ENCODE data around the gene SSNA1. TPM values are rescaled to one million over a fixed set of nuclear protein-coding genes. Genes with fewer than 3 reads are reported as not detected.
A peak's percentile ranks its signal among the peaks of the same experiment; 100 is the strongest.
"Not testable (repeated sequence)": the region's sequence is repeated elsewhere in the genome, so short reads cannot be mapped to it uniquely, and the experiment has no call there.

Gene SSNA1
- polyA plus RNA-seq, 10 donors, result 38.2 to 72.0 (median 49.6) TPM

DNA sequence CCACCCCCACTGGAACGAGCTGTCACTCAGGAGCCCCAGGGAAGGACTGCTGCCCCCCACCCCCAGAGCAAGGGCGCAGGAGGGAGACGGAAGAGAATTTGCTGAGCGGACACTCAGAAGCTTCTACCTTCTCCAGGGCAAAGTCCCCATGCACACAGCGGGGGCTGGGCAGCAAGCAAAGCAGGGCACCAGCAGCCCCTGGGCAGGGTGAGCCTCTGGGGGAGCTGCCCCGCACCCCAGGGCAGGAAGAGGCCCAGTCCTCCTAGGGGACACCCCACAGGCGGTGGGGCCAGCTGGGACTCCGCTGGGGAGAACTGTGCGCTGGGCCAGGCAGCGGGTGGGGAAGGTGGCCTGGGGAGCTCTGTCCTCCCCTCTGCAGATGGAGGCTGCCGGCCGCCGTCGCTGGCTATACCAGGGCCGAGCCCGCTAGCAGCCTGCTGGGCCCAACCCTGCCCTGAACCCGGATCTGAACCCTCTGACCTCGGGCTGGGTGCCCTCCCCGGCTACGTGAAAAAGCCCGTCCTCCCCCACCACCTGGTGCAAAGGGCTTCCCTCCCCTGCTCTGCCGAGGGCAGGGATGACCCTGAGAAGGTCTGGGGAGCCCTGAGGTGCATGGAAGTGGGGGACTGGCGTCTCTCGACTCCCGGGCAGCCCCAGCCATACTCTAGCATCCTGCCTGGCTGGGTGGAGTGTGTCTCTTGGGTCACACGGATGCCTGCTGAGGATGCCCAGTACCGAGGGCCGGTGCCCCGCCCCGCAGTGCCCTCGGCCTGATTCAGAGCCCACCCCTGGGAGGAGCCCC is 41.6 kb downstream of the SSNA1 start:
- DNase-seq, result no peak

DNA sequence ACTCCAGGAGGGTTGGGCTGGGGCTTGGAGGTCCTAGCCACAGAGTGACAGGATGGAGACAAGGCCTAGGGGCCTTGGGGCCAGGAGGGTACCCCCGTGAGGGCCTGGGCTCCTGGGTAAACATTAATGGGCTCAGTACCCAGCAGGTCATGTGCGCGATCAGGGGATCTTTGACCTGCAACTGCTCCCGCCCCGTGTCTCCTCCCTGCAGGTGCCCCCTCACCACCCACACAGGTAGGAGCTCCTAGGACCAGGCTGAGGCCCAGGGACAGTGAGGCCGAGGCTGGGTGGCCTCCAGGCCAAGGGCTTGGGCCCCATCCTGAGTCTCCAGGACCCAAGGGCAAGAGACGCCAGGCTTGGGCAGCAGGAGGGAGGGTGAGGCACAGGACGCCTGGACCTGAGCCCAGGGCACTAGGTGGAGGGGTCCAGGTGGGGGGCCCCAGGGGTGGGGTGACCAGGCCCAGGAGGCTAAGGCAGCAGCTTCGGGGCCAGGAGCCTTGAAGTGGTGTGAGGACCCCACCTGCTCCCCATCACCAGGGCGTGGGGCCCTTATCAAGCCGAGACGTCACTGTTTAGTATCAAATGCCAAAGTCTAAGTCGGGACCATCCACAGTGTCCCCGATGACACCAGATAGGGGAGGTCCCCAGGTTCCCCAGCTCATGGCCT is 42.4 kb downstream of the SSNA1 start, which contains the start of gene SLC34A3:
Gene SLC34A3, plus strand, starts transcription at position 197 of the 667 bp plus-strand sequence. CDS start 802 bp downstream, outside the sequence.
- DNase-seq, result no peak

DNA sequence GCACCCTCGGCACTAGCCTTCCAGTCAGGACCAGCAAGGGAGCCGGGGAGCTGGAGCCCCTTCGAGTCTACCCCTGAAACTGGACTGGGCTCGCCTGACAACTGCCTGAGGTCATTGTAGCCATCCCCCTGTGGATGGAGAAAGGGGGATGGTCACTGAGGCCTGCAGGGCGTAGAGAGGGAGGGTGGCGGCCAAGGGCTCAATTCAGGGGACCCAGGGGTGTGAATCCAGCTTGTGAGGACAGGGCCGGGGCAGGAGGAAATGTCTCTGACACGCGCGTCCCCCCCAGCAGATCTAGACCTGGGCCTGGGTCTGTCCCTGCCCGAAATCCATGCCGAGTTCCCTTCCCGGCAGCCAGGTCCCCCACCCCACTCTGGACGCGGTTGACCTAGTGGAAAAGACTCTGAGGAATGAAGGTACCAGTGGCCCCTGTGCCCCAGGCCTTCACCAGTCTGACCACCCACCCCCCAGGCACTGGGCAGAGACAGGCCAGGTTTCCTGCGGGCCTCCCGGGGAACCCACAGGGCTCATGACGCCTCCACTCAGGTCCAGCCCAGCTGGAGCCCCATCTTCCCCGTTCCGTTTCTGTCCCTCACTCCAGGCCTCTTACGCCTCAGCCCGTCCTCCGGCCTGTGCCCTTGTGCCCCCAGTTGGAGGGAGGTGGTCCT is 43.0 kb downstream of the SSNA1 start:
- DNase-seq, result no peak

DNA sequence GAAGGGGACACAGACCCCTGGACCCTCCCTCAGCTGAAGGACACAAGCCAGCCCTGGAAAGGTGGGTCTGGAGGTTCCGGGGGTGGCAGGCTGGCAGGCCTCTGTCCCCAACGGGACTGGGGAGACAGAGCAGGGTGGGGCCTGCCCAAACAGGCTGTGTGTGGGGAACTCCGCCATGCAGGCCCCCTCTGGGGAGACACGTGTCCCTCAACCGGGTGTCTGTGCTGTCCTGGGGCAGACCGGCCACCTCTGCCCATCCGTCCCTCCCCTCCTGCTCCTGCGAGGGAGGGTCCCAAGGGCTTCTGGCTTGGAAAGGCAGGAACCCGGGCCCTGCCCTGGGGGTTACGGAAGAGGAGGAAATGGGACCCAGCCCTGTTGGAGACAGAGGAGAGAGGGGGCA is 43.6 kb downstream of the SSNA1 start:
- DNase-seq, result no peak

DNA sequence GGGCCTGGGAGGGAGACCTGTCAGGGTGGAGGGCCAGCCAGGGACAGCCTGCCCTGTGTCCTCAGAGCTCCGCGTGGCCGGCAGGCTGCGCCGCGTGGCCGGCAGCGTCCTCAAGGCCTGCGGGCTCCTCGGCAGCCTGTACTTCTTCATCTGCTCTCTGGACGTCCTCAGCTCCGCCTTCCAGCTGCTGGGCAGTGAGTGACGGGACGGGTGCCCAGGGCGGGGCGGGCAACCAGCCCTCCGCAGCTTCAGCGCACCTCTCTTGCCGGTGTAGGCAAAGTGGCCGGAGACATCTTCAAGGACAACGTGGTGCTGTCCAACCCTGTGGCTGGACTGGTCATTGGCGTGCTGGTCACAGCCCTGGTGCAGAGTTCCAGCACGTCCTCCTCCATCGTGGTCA is 44.0 kb downstream of the SSNA1 start:
- no peak for DNase-seq

DNA sequence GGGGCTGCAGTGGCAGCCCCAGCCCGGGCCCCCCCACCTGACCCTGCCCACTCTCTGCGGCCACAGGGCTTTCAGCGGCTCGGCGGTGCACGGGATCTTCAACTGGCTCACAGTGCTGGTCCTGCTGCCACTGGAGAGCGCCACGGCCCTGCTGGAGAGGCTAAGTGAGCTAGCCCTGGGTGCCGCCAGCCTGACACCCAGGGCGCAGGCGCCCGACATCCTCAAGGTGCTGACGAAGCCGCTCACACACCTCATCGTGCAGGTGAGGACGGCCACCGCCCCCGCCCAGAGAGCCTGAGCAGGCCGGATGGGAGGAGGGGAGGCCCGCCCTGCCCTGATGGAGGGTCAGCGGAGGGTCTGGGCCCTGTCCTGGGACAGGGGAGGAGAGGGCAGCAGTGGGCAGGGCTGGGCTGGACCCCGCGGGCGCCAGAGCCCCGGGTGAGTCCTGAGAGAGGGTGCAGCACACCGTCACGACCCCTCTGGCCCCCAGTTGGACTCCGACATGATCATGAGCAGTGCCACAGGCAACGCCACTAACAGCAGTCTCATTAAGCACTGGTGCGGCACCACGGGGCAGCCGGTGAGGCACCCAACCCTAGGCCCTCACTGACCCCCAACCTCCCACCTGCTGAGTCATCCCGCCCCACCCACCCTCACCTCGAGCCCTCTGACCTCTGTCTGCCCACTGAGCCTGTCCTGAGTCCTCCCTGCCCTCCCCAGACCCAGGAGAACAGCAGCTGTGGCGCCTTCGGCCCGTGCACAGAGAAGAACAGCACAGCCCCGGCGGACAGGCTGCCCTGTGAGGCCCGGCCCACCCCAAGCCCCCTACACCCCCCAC is 44.9 kb downstream of the SSNA1 start:
- DNase-seq, result no peak

DNA sequence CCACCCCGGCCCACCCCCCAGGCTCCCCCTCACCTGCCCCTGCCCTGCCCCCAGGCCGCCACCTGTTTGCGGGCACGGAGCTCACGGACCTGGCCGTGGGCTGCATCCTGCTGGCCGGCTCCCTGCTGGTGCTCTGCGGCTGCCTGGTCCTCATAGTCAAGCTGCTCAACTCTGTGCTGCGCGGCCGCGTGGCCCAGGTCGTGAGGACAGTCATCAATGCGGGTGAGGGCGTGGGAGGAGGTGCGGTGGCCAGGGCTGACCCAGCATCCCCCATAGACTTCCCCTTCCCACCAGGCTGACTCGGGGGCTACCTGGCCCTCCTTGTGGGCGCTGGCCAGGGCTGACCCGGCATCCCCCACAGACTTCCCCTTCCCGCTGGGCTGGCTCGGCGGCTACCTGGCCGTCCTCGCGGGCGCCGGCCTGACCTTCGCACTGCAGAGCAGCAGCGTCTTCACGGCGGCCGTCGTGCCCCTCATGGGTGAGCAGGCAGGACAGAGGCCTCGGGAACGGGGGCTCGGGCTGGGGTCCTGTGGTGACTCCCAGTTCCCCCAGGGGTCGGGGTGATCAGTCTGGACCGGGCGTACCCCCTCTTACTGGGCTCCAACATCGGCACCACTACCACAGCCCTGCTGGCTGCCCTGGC is 45.7 kb downstream of the SSNA1 start:
- no peak for DNase-seq

DNA sequence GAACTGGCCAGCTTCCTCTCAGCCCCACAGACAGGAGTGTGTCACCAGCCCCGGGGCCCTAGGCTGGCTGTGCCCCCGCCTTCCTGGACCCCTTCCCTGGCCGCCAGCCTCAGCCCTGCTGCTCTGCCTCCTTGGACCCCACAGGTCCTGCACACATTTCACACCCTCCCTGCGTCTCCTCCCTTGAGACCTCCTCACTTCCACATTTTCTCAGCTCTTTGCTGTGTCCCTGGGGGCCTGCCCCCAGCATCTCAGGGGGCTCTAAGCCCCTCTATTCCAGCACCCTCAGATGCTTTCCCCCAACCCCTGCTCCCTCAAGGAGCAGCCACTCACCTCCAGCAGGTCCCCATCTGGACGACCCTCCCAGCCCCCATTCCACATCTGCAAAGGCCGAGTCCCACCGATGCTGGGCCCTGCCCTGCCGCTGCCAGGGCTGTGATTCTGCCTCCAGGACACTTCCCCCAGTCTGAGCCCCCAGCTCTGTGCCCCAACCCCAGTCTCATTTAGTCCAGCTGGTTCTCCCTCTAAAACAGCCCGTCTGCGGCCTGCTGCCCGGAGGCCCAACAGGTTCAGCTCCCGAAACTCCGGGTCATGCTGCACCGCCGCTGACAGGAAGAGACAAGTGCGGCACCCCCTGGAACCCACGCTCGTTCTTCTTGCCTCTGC is 46.4 kb downstream of the SSNA1 start:
- no peak for DNase-seq

DNA sequence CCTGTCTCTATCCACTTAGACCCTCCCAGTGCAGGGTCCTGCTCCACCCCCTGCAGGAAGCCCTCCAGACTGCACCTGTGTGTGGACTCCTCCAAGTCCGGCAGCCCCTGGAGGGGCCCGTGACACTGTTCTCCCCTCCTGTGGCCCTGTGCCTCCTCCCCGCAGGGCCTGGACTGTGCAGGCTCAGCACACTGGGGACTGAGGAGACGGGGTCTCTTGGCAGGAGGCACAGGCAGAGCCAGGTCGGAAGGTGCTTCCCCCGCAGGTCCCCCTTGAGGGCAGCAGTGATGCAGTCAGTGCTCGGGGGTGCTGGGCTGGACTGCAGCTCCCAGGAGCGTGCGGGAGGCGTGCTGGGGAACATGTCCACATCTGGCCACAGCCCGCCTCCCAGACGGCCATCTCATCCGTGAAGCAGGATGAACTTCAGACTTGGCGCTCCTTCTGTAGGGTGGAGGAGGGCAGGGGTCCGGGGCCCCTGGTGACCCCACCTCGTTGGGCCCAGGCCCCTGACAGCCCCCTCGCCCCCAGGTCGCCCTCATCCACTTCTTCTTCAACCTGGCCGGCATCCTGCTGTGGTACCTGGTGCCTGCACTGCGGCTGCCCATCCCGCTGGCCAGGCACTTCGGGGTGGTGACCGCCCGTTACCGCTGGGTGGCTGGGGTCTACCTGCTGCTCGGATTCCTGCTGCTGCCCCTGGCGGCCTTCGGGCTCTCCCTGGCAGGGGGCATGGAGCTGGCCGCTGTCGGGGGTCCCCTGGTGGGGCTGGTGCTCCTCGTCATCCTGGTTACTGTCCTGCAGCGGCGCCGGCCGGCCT is 47.2 kb downstream of the SSNA1 start:
- DNase-seq, result no peak

DNA sequence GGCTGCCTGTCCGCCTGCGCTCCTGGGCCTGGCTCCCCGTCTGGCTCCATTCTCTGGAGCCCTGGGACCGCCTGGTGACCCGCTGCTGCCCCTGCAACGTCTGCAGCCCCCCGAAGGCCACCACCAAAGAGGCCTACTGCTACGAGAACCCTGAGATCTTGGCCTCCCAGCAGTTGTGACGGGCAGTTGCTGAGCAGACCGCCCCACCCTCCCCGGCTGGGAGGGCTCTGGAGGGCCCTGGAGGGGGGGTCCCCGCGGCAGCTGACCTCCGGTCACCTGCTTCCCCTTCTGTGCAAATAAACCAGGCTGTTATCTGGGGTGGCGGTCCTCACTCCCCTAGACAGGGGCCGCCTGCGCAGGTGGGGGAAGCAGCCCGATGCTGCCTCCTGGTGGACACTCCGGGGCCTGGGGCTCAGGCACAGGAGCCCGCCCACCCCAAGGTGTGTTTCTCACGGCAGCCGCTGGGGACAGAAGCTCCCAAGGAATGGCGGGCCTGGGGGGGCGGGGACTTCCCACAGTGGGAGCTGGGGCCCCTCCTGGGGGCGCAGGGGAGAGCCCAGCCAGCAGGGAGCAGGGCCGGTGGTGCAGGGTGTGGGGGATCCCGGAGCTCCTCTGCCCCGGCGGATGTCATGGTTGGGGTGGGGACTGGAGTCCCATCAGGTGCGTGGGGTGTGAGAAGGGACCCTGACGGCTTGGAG is 47.9 kb downstream of the SSNA1 start:
- DNase-seq, result peak; percentile 68 to 83 (median 77)

DNA sequence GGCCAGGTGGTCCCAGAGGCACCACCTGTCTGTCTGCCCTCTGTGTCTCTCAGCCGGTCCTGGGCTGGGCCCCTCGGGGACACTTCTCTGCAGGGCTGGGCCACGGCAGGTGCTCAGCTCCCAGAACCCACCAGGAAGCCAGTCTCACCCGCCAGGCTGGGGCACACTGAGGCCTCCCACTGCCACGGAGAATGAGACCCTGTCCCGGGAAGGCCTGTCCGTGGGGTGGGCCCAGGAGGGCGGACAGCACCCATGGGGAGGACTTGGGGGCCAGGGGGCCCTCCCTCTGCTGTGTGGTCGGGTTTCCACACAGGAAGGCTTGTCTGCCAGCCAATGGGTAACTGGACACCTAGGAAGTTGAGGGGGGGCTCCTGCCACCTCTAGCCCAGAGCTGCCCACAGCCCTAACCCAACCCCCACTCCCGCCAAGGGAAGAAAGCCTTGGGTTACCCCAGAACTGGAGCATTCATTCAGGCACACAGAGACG is 48.5 kb downstream of the SSNA1 start:
- no peak for DNase-seq

DNA sequence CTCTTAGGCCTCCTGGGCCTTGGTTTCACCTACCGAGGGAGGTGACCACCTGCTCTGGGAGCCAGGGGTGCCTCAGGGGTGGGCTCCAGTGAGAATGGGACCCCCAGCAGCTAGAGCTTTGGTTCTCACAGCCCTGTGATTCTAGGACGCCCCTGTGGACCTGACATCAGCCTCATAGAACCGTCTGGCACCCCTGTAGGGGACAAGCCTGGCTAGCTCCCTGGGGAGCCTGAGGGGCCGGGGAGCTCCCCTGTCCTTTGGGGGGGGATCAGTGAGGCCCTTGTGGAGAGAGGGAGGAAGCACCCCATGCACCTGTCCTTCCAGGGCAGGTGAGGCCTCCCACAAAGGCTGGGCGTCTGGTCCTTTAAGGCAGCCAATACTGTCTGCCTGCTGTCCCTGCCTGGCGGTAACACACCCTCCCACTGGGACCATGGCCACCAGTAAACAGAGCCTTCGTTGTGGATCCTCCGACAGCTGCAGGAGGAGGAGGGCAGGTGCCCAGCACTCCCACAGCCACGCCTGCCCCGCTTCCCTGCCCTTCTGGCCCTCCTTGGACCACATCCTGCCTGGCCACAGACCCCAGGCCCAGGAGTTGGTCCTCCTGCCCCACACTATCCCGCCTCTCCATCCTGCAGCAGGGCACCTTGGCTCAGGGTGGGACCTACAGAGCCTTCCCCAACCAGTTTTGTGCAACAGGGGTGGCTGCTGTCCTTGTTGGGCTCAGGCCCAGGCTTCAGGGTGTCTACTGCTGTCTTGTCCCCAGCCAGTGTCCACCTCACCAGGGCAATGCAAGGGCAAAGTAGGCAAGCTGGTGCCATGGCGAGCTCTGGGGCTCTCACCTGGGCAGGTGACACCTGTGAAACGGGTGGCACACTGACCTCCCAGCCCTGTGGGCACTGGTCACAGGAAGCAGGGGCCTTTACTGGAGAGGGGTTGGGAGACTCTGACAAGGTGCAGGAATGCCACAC is 49.6 kb downstream of the SSNA1 start:
- peak in 2 of 3 donors; percentile 59 to 64 for DNase-seq

DNA sequence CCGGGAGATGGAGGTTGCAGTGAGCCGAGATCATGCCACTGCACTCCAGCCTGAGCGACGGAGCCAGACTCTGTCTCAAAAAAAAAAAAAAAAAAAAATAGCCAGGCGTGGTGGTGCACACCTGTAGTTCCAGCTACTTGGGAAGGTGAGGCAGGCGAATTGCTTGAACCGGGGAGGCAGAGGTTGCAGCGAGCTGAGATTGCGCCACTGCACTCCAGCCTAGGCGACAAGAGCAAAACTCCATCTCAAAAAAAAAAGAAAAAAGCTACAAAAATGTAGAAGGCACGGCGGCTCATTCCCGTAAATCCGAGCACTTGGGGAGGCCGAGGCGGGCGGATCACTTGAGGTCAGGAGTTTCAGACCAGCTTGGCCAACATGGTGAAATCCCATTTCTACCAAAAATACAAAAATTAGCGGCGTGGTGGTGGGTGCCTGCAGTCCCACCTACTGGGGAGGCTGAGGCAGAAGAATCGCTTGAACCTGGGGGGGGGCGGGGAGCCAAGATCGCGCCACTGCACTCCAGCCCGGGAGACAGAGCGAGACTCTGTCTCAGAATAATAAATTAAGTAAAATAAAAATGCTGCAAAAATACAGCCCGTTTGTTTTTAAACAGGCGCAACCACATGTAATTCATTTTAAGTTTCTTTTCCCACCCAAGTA is 51.2 kb downstream of the SSNA1 start:
- DNase-seq, result not testable (repeated sequence)

All from muscle of back (tissue), 11 donors.